HG03342 (cell line): ENCODE results near the gene PLN.

Experiments
- ATAC-seq: cut with Tn5 transposase; IDR thresholded peaks from one replicate; pipeline ENCODE4 v1.9.1; 2021; ENCODE audit warnings: mild to moderate bottlenecking, moderate library complexity; ENCODE audit not compliant: unreplicated experiment

Gene PLN

DNA sequence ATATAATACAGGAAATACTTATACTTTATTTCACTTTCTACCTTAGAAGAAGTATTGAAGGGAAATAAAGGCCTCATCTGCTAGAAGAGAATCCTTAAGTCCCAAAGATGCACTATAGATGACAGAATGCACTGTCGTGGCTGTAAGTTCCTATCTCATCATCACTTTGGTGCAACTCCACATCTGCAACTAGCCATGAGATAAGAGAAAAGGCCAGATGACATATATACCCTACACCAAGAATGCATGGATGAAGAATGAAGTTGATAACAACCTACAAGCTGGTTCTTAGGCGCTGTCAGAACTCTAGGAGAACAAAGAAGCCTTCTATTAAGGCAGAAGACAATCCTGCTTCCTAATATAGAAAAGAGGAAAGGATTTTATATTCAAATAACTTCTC lies 11.6 kb upstream of the PLN start:
- no peak for ATAC-seq

DNA sequence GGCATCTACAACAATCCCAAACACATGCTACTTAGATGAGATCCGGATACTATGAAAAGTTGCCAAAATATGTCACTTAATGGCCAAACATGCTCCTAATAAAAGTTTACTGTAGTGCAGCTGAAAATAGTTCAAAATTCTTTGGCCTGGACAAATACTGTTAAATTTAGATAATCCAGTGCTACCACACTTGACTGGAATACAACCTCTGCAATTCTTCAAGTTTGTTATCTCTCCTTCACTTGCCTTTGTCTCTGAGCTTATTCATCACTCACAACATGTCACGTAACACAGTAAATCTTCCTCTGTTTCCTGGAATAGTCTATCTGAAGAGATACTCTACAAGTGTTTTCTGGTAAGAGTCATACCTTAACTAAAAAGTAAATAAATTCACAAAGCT lies 10.5 kb upstream of the PLN start:
- no peak for ATAC-seq

DNA sequence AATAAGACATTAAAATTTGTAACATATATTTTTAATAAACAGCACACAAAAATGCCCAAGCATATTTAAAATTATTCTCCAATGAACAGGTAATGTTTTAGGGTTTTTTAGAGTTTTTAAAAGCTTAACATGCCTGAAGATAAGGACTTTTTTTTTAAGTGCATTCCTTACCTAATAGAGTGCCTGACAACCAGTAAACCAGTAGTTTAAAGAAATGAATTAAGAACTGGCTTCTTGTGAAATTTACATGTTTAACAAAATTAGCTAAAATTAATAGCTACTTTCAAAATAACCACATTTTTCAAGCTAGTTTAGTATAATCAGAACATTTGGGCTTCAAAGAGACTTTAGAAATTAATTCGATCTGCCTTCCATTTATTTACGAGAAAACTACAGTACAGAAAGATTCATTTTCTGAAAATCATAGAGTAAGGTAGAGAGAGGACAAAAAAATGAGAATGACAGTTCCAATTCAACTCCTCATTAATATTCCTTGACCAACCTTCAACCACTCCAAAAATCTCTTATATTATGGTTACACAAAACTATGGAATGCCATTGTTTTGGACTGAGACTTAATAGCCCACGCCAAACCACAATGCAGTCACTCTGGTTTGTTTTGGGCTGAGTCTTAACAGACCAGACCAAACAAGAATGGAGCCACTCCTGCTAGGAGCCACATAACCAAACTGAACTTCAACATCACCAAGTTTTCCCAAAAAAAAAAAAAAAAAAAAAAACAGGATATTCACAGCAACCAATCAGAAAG lies 5.7 kb upstream of the PLN start:
- no peak for ATAC-seq

DNA sequence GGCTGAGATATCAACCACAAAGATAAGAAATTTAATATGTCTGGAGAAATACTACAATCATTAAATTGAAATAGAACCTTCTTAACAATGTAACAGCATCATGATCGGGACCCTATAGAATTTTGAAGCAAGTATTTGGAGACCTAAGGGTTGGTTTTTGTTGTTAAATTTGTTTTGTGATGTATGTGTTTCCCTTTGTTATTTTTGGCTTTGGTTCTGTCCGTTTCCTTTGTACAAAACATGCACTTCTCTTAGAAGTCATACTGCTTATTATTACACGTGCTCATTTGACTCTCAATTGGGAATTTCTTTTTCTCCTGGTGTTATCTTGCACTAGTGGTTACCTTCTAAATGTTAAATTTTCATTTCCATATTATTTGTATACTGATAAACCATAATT lies 4.0 kb upstream of the PLN start:
- no peak for ATAC-seq

DNA sequence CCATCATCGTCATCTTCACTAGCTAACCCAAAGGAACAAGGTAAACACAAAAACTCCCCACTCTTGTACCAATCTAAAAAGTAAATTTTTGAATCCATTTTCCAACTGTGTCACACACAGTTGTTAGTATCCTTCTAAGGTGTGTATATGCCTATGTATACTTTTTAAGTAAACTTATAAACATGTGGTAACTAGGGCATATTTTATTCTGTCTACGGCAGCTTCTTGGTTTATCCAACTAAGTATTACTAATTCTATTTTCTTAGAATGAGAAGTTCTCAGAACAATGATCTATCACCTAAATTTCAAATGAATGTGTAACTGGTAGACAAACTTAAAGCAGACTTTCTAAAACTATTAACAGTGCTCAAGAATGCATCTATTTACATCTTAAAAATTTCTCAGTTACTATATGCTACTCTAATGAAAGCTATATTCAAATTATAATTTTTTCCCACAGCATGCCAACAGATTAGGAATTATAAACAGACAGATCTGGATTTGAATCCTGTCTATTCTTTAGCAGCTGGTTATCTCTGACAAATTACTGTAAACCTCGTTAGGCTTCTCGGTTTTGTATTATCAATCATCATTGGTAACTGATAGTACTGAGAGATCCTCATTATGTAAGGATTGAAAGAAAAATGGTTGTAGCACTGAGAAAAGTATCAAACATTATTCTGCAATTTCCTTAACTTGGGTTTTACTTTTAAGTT lies 1.8 kb upstream of the PLN start:
- no peak for ATAC-seq

DNA sequence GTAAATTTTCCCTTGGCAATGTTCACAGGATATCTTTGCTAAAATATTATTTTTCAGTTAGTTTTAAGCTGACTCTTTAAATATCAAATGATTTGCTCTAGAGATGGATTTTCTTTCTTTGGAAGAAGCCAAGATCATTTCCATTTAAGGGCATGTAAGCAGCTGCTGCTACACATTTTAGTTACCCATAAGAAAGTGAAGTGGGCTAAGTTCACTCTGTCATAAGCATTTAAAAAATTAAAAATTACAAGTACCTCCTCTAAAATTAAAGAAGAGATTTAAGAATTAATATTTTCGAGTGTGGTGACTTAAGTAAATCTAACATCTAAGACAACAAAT lies 1.2 kb upstream of the PLN start:
- no peak for ATAC-seq

DNA sequence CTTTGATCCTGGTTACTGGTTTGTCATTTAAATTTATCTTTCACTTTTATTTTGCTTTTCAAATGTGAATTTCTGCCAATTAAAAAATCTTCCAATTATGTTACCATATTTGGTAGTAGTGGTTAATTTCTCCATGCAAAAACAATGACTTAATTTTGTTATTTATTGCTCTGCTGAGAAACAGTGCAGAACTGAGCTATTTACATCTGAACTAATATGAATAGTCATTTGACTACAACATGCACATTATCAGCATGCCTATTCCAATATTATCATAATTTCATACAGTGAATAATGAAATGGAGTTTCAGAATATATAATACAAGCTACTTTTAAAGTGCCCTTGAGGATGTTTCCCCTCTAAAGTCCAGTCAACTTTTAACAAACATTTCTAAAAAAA lies 517 bp downstream of the PLN start:
- ATAC-seq: no peak

DNA sequence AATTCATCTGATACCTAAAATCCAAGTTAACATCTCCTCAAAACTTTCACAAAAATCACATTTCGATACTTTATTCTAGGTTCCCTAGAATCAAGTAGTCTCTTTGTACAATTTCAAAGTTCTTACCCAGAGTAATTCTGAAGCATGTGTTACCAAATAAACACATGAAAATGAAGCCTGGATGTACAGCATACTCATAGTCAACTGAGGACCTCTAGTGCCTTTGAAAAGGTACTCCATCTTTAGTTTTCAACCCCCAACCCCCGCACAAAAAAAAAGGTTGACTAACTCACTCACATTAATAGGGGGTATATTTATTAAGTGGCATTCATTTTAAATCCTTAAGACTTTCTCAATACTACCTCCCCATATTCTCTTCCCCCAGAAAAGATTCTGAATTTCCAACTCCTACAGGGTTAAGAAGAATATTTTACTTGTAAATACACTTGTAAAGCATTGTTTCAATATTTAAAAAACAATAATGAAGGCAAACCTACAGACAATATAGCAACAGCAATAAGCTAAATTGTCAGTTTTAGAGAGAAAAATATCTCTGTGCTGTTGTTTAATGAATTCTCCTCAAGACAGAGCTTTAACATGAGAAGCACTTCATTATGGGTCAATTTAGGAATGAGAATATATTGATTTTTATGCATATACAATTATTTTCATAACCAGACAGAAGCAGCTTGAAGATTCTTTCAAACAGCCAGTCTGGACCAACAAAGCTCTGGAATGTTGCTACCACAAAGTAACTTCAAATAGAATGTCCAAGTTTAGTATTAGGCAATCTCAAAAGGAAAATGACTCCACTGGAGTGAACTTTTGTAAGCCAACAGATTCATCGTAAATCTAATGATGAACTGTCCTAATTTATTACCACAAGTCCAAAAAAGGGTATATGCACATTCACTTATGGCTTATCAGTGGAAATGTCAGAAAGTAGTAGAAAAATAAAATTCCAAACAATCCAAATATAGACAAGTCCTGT lies 3.3 kb downstream of the PLN start:
- ATAC-seq: peak; percentile 93

DNA sequence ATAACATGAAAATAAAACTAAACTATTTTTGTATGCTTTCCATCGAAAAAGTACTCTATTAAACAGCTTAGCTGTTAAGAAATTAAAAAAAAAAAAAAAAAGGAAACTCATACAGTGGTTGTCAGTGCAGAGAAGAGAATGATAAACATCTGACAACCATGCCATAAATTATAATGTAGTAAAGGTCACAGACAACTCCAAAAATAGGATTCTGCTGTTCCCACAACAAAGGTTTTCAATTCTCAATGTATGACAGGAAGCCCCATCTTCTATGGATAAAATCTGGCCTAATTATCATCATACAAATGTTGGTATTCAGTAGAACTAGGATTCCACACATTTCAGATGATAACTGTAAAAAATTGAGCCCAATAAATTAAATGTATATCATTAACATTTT lies 5.0 kb downstream of the PLN start:
- ATAC-seq: no peak

DNA sequence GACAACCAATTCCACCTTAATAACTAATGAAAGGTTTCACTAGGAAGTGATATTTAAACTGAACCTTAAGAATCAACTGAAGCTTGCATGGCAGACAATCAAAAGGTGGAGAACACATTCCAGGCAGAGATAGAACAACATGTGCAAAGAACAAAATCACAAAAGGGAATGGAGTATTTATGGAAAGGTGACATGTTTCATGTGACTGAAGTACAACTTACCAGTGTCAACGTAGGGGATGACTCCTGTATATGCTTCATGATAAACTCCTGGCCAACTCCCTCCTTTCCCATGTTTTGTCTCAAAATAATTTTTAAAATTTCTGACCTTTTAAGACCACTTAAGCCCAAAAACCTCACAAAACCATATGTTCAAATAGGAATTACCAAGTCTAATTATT lies 6.6 kb downstream of the PLN start:
- no peak for ATAC-seq

DNA sequence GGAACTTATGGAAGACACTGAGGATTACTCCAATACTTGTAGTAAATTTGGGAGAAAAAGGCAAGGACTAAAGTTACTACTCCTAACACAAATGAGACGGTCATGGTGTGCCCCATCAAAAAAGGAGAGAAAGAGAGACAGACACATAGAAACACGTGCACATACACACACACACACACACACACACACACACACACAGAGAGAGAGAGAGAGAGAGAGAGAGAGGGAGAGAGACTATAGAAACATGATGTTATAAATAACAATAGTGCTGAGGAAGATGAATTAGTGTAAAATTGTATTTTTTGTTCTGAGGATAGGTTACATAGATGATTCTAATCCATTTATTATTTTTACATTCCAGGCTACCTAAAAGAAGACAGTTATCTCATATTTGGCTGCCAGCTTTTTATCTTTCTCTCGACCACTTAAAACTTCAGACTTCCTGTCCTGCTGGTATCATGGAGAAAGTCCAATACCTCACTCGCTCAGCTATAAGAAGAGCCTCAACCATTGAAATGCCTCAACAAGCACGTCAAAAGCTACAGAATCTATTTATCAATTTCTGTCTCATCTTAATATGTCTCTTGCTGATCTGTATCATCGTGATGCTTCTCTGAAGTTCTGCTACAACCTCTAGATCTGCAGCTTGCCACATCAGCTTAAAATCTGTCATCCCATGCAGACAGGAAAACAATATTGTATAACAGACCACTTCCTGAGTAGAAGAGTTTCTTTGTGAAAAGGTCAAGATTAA lies 10.5 kb downstream of the PLN start:
- ATAC-seq: peak; percentile 37

DNA sequence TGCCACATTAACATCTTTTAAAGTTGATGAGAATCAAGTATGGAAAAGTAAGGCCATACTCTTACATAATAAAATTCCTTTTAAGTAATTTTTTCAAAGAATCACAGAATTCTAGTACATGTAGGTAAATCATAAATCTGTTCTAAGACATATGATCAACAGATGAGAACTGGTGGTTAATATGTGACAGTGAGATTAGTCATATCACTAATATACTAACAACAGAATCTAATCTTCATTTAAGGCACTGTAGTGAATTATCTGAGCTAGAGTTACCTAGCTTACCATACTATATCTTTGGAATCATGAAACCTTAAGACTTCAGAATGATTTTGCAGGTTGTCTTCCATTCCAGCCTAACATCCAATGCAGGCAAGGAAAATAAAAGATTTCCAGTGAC lies 11.6 kb downstream of the PLN start:
- ATAC-seq: peak; percentile 70

DNA sequence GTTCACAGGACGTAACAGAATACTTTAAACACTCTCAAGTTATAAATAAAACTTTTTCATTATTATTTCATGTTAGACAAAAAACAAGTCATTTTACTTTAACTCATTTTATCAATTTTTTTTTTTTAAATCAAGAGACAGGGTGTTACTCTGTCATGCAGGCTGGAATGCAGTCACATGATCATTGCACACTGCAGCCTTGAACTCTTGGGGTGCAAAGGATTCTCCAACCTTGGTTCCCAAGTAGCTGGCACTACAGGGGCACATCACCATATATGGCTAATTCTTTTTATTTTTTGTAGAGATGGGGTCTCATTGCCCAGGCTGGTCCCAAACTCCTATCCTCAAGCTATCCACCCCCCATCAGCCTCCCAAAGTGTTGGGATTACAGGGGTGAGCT lies 14.2 kb downstream of the PLN start:
- ATAC-seq: no peak

DNA sequence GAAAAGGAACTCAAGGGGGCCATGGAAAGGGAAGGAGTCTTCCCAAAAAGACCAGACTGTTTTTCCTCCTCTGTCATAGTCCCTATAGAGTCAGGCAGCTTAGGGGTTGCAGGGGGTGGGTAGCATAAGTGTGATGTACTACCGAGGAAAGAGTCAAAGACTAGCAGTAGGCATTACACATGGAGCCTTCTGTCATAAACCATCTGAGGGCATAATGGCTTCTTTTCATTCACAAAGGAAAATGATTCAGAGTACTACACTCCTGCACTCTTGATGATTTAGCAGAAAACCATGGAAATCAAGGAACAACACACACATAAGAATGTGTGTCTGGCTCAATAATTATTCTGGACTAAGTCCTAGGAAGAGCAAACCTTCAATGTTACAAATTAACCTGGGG lies 14.9 kb downstream of the PLN start:
- ATAC-seq: no peak

DNA sequence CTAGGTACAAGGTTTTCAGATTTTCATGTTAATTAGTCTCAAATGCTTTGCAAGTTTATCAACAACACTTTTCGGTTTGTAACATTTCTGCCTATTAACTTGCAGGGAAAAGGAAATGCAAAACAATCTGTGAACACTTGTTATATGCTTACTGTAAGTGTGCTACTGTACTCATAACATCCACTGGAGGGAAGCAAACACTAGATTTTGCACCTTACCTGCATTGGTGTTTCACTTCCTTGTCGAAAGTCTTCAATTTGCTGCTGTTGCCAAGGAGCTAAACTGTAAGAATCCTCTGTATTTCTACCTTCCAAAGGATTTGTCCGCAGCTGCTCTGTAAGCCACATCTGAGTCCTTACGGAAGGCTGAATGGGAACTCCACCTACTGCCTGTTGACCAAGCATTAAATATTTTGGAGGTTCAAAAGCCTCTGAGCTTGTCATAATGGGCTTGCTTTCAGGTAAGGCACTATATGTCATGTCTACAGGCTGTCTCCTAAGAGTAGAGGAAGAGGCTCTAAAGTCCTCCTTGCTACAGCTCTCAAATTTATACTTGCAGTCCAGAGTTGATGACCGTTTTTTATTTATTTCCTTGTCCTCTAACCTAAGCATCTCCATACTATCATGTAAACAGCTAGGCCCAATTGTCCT lies 17.3 kb downstream of the PLN start:
- peak; percentile 98 for ATAC-seq

DNA sequence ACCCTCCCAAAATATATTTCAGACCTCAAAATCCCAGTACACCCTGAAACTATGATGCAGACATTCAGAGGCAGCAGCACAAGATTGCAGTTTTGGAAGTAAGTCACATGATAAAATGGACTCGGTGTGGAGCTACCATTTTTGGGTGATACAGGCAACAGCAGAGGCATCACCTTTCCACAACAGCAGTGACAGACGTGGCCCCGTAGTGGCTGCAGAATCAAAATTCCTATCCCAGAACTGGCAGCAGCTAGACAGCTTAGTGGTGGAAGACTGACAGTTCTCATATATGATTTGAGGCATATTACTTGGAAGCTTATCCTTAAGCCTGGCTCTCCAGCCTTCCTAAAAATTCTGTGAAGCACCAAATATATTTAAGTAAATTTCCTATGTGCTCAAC lies 19.9 kb downstream of the PLN start:
- no peak for ATAC-seq

DNA sequence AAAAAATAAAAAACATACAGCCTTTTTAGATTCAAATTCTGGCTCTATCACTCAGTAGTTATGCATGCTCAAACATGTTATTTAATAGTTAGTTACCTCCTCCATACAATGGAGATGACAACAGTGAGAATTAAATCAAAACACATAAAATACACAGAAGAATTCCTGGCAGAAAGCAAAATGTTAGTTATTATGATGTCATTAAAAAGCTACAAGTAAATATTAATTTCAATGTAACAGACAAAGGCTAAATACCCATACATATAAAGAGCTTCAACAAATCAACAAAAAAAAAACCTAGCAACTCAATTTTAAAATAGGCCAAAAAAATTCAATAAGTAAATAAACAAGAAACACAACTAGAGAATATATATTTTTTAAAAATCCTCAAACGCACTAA lies 21.4 kb downstream of the PLN start:
- ATAC-seq: no peak

DNA sequence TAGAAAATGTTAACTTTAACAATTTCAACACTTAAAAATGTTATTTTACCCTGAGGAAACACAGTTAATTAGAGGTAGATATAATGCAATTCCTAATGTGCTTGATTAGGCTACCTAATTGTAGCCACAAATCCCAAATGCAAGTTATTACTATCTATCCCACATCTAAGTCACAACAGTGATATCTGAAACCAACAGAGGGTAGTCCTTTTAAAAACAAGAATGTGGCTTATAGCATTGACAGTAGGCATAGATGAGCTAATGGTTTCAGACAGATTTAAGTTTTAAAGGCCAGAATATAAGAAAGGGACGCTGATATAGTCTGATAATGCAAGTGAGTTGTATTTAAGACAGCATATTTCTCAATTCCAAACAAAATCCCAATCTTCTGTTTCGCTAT lies 23.0 kb downstream of the PLN start:
- no peak for ATAC-seq

DNA sequence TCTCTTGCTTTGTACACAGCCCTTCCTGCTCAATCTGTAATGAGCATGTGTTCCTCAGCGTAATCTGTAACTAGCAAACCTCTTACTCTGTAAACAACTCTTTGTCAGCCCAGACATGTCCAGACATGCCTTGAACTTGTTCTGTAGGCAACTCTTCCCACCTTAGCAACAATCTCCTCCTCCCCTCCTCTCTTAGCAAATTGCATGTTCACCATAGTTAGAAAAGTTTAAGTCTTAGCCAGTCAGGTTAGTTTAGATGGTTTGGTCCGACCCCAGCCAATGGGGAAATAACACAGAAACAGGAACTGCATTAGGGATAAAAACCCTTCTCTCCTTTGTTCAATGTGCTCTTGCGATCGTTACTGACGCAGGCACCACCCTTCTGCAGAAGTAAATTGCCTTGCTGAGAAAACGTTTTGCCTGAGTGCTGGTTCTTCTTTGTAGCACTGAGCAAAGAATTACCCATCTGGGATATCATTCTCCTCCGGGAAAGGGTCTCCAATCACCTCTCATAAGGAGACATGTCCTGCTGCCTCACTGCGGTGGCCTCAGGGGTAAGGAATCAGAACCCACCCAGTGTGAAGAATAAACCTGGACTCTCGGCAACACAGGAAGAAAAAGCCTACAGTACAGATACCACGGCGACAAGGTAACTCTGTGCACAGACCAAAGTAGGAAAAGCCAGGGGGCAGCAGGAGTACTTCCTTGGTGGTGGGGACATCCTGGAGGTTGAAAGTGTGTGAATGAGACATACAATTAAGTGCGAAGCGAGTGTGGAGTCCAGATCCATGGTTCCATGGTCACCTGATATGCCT lies 26.2 kb downstream of the PLN start:
- no peak for ATAC-seq

DNA sequence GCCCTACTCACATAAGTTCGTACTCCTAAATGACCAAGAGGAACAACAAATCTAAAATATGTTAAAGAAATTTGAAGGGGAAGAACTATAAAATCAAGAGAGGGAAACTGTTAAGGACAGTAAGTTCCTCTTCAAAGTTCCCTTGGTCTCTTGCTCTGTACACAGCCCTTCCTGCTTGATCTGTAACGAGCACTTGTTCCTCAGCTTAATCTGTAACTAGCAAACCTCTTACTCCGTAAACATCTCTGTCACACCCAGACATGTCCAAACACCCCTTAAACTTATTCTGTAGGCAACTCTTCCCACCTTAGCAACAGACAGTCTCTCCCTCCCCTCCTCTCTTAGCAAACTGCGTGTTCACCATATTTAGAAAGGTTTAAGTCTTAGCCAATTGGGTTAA lies 29.9 kb downstream of the PLN start:
- no peak for ATAC-seq
